Upper lobe of left lung (tissue), 4 donors: ENCODE data around the gene HUNK.

Source experiments
- EP300 ChIP-seq, 4 donors: sonication (generic); formaldehyde crosslinking; IDR thresholded peaks; one replicate each; pipeline ENCODE4 v1.5.1; 2017; ENCODE audit warnings: antibody characterized with exemption in 4 of 4, control low read depth in 2 of 4
- POLR2A ChIP-seq, 4 donors: fragments of 450-650 bp; IDR thresholded peaks; one replicate each; pipeline ENCODE4 v1.5.1; 2016 to 2017; ENCODE audit warnings: antibody characterized with exemption in 4 of 4, mild to moderate bottlenecking in 2 of 4
- POLR2AphosphoS5 ChIP-seq, 2 donors: sonication (generic); formaldehyde crosslinking; IDR thresholded peaks; one replicate each; pipeline ENCODE4 v1.5.1; 2017; ENCODE audit warnings: antibody characterized with exemption in 2 of 2
- TF ChIP-seq, protein P1 (sequence below), 6 experiments: fragments of 450-650 bp in 4 of 6; fragments of 200-600 bp in 2 of 6; sonication (generic) in 2 of 6; IDR thresholded peaks; one replicate each; pipeline ENCODE4 v1.5.1; 2016 to 2019; ENCODE audit warnings: antibody characterized with exemption in 6 of 6

DNA sequence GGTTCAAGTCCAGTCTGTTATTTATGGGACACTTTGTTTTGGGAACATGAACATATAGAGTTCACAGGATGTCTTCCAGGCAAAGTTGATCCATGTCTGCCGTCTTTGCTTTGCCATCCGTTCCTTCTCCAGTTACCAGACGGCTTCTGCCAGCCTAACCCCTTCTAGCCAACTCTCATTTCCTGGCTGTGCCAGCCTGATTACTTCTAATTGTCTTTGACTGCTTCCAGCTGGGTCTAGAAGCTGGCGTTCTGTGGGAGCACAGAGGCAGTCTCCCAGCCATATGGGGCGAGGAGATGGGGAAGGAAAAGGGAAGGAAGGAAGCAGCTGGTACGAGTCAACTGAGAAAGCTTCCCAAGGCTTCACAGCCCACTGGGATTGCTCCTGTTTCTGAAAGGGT, 3.1 kb upstream of the HUNK start:
- TF ChIP-seq POLR2AphosphoS5 (IDR thresholded peaks at IDR 0.05) (no peak), POLR2A (IDR thresholded peaks at IDR 0.05) (no peak), EP300 (IDR thresholded peaks at IDR 0.05) (no peak)
- TF ChIP-seq, protein P1, sequence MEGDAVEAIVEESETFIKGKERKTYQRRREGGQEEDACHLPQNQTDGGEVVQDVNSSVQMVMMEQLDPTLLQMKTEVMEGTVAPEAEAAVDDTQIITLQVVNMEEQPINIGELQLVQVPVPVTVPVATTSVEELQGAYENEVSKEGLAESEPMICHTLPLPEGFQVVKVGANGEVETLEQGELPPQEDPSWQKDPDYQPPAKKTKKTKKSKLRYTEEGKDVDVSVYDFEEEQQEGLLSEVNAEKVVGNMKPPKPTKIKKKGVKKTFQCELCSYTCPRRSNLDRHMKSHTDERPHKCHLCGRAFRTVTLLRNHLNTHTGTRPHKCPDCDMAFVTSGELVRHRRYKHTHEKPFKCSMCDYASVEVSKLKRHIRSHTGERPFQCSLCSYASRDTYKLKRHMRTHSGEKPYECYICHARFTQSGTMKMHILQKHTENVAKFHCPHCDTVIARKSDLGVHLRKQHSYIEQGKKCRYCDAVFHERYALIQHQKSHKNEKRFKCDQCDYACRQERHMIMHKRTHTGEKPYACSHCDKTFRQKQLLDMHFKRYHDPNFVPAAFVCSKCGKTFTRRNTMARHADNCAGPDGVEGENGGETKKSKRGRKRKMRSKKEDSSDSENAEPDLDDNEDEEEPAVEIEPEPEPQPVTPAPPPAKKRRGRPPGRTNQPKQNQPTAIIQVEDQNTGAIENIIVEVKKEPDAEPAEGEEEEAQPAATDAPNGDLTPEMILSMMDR (IDR thresholded peaks at IDR 0.05) = no peak
